Measurements from ENCODE around the gene RNF20.
"Not testable (repeated sequence)": the region's sequence is repeated elsewhere in the genome, so short reads cannot be mapped to it uniquely, and the experiment has no call there.

The RNF20 gene

DNA sequence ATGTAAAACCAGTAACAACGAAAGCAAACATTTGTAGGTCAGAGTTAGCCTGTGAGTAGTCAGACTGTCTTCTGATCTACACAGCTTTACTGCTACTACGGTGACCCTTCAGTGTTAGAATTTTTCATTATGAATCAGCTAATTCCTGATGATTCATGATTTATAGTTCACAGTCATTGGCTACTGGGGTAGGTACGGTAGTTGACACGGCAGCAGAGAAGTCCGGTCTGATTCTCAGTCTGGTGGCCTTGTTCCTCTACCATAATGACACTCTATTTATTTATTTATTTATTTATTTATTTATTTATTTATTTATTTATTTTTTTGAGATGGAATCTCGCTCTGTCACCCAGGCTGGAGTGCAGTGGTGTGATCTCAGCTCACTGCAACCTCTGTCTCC, 56.4 kb downstream of the RNF20 start:
- not testable (repeated sequence) for H3K27ac ChIP-seq (ENCODE audit: low read depth, low read length); H3K79me2 ChIP-seq (ENCODE audit: control insufficient read depth, insufficient read depth, low read length, unreplicated experiment); H3K36me3 ChIP-seq (ENCODE audit: insufficient read depth, low read length); H3K4me3 ChIP-seq (ENCODE audit: low read depth, low read length); H3K4me1 ChIP-seq (ENCODE audit: control insufficient read depth, insufficient read depth, low read length, unreplicated experiment); H2AFZ ChIP-seq (ENCODE audit: low read length, unreplicated experiment)
- peaks cover 37% of the 10 kb centered on the region for H3K27me3 ChIP-seq (ENCODE audit: insufficient read depth, low read length)

DNA sequence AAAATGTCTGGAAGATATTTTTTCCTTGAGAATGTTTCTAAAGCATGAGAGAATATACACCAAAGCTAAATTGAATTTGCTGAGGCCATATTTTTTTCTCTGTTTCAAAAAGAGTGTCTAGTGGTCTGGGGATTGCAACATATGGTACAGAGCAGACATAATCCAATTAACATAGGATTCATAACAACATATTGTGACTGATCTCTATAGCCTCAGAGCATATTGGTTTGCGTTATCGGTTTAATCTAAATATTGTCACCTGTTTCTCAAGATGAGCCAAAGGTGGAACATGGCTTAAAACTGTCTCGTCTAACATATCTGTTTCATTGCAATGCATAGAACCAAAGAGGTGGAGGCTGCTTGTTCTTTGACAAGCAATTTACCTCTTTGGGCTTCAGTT, 57.2 kb downstream of the RNF20 start:
- no peaks in the 10 kb centered on the region for H3K79me2 ChIP-seq (ENCODE audit: control insufficient read depth, insufficient read depth, low read length, unreplicated experiment)
- H3K4me3 ChIP-seq (ENCODE audit: low read depth, low read length) = no peak overlapping the region
- no peaks in the 10 kb centered on the region for H3K4me1 ChIP-seq (ENCODE audit: control insufficient read depth, insufficient read depth, low read length, unreplicated experiment)
- H3K36me3 ChIP-seq (ENCODE audit: insufficient read depth, low read length) = no peaks in the 10 kb centered on the region
- no peak overlapping the region for H3K27ac ChIP-seq (ENCODE audit: low read depth, low read length)
- no peak overlapping the region for H2AFZ ChIP-seq (ENCODE audit: low read length, unreplicated experiment)
- peaks cover 39% of the 10 kb centered on the region for H3K27me3 ChIP-seq (ENCODE audit: insufficient read depth, low read length)

DNA sequence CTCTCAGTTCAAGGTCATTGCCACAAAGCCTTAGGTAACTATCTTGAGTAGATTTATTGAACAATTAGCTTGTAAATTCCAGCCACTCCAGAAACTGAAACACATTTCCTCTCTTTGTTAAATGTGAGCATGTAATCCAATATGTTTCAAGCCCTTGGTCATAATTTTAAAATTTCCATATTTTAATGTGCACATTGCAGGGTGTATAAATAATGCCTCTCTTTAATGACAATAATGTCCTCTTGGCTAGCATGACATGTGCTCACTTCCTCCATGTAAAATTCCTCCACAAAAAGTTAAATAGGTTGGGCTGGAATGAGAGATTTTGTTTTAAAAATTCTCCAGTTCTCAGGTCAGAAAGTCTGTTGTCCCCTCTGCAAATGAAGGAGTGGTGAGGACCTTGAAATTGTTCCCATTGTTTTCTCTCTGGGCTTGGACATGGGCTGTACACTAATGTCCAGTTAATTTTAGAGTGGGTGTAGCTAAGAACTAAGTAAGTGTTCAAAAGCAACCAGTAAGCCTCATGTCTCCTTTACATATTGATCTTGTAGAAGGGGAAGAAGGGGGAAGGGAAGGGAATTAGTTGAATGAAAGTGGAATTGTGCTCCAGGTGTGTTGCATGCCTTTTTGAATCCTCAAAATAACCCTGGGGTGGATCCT, 58.3 kb downstream of the RNF20 start:
- Histone ChIP-seq H3K27ac (ENCODE audit: low read depth, low read length) (no peak overlapping the region), H3K79me2 (ENCODE audit: control insufficient read depth, insufficient read depth, low read length, unreplicated experiment) (no peaks in the 10 kb centered on the region), H3K36me3 (ENCODE audit: insufficient read depth, low read length) (no peaks in the 10 kb centered on the region), H3K4me3 (ENCODE audit: low read depth, low read length) (no peak overlapping the region), H3K27me3 (ENCODE audit: insufficient read depth, low read length) (peaks cover 49% of the 10 kb centered on the region), H3K4me1 (ENCODE audit: control insufficient read depth, insufficient read depth, low read length, unreplicated experiment) (no peaks in the 10 kb centered on the region), H2AFZ (ENCODE audit: low read length, unreplicated experiment) (no peak overlapping the region)

DNA sequence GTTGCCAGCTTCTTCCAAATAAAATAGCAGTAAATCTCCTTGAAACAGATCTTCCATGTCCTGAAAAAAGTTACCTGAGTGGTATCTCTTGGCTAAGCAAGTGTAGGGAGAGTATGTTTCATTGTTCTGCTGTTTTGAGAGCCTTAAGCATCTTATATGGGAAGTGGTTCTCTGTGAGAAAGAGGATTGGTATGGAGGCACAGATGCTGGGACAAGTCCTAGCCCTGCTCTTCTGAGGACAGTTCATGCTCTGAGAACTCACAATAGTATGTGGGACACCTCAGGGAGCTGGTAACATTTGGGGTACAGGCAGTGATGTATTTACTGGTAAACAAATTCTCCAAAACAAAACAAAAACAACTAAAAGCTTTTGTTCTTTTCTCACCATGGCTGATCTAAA, 59.1 kb downstream of the RNF20 start:
- Histone ChIP-seq H3K79me2 (ENCODE audit: control insufficient read depth, insufficient read depth, low read length, unreplicated experiment) (no peaks in the 10 kb centered on the region), H3K4me1 (ENCODE audit: control insufficient read depth, insufficient read depth, low read length, unreplicated experiment) (no peaks in the 10 kb centered on the region), H3K27ac (ENCODE audit: low read depth, low read length) (no peak overlapping the region), H2AFZ (ENCODE audit: low read length, unreplicated experiment) (no peak overlapping the region), H3K4me3 (ENCODE audit: low read depth, low read length) (no peak overlapping the region), H3K27me3 (ENCODE audit: insufficient read depth, low read length) (peaks cover 55% of the 10 kb centered on the region), H3K36me3 (ENCODE audit: insufficient read depth, low read length) (no peaks in the 10 kb centered on the region)

DNA sequence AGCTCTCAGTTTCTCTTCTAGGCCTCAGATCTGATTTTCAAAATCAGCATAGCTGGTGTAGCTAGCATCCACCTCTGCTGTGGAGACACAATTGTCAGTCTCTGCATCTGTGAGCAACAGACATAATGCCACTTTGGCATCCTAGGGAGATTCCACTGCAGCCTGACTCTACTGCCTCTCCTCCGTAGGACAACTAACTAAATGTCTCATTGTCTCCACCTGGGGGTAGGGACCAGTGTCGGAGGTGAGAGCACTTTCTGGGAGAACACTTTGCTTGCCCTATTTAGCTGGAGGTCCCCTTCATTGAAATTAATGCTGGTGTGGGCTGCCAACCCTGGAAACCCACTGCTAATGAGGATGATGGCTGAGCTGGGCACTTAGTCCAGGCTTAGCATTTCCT, 59.7 kb downstream of the RNF20 start:
- Histone ChIP-seq H3K4me3 (ENCODE audit: low read depth, low read length) (no peak overlapping the region), H3K79me2 (ENCODE audit: control insufficient read depth, insufficient read depth, low read length, unreplicated experiment) (no peaks in the 10 kb centered on the region), H3K27me3 (ENCODE audit: insufficient read depth, low read length) (peaks cover 56% of the 10 kb centered on the region), H3K4me1 (ENCODE audit: control insufficient read depth, insufficient read depth, low read length, unreplicated experiment) (no peaks in the 10 kb centered on the region), H3K27ac (ENCODE audit: low read depth, low read length) (no peak overlapping the region), H2AFZ (ENCODE audit: low read length, unreplicated experiment) (no peak overlapping the region), H3K36me3 (ENCODE audit: insufficient read depth, low read length) (no peaks in the 10 kb centered on the region)

DNA sequence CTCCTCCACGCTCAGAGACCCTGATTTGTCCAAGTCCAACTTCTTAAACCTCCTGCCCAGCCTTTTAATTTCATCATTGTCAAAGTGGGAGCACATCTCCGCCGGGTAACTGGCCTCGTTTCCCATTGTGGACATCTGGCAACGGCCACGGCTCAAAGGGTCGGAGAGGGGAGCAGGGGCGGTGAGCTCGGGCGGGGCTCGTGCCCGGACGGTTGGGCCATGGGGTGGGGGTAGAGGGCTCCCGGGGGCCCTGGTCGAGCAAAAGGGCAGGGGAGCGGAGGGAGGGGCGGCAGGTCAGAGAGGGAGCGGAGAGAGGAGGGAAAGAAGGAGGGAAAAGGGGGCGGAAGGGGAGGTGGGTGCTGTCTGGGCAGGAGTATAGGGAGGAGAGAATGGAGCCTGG, 61.1 kb downstream of the RNF20 start, which contains the start of gene PPP3R2:
Gene PPP3R2 (minus strand): TSS at position 174 of the 400 bp plus-strand sequence. CDS start 48 bp downstream, at position 126.
- Histone ChIP-seq H3K79me2 (ENCODE audit: control insufficient read depth, insufficient read depth, low read length, unreplicated experiment) (no peaks in the 10 kb centered on the region), H3K27ac (ENCODE audit: low read depth, low read length) (no peak within 1 kb of the TSS), H3K4me3 (ENCODE audit: low read depth, low read length) (no peak within 1 kb of the TSS), H3K27me3 (ENCODE audit: insufficient read depth, low read length) (peaks cover 70% of the 10 kb centered on the region), H3K36me3 (ENCODE audit: insufficient read depth, low read length) (no peaks in the 10 kb centered on the region), H3K4me1 (ENCODE audit: control insufficient read depth, insufficient read depth, low read length, unreplicated experiment) (no peaks in the 10 kb centered on the region), H2AFZ (ENCODE audit: low read length, unreplicated experiment) (no peak within 1 kb of the TSS)

DNA sequence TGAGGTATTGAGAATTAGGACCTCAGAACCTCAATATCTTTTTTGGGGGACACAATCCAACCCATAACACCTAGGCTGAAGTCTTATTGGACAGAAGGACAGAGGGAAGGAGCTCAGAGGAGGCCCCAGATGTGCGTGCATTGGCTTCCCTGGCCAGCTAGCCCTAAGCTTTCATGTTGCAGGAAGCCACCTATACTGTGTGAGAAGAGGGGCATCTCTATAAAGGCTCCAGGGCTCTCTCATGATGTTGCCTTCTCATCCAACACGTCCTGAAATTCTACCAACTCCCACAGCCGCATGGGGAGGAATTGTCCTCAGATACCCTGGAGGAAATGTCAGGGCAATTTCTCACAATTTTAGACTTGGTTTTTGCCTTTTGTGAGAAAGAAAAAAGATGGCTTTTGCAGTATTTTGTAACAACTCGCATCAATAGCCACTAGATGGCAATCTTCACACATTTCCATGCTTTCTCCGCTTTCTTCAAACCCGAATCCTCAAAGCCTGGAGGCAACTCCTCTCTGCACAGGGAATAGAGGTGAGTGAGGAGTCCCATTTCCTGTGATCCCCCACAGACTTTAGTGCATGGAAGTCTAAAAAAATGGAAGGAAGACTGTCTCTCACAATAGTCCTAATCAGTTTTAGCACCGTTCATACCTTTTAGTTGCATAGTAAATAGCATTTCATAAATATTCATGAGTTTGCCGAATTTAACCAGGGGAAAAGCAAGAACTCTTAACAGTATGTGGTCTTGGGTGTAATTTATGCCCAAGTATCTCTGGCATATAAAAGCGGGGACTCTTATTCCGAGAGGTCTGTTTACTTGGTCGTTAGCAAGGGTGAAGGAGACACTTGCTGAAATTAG, 68.5 kb downstream of the RNF20 start:
- Histone ChIP-seq H3K4me1 (ENCODE audit: control insufficient read depth, insufficient read depth, low read length, unreplicated experiment) (no peaks in the 10 kb centered on the region), H3K4me3 (ENCODE audit: low read depth, low read length) (no peak overlapping the region), H3K27ac (ENCODE audit: low read depth, low read length) (no peak overlapping the region), H3K36me3 (ENCODE audit: insufficient read depth, low read length) (no peaks in the 10 kb centered on the region), H3K79me2 (ENCODE audit: control insufficient read depth, insufficient read depth, low read length, unreplicated experiment) (no peaks in the 10 kb centered on the region), H2AFZ (ENCODE audit: low read length, unreplicated experiment) (no peak overlapping the region), H3K27me3 (ENCODE audit: insufficient read depth, low read length) (peaks cover 84% of the 10 kb centered on the region)

DNA sequence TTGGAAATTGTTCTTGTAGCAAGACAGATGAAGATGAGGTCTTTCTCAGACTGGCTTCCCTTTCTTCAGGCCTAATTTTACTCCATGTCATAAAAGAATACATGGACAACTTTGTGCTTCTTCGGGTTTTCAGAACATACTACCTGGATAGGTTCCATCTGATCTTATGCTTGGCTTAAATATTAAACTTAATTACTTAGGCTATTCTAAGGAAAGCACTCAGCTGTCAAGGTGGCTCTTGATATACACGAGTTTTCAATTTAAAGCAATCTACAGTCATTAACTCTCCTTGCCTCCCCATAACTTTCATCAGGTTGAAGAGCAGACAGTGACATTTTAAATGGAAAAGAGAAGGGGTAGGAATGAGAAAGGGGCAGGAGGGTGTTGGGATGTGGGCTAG, 70.6 kb downstream of the RNF20 start:
- no peaks in the 10 kb centered on the region for H3K36me3 ChIP-seq (ENCODE audit: insufficient read depth, low read length)
- H2AFZ ChIP-seq (ENCODE audit: low read length, unreplicated experiment) = no peak overlapping the region
- H3K79me2 ChIP-seq (ENCODE audit: control insufficient read depth, insufficient read depth, low read length, unreplicated experiment) = no peaks in the 10 kb centered on the region
- no peak overlapping the region for H3K27ac ChIP-seq (ENCODE audit: low read depth, low read length)
- no peak overlapping the region for H3K4me3 ChIP-seq (ENCODE audit: low read depth, low read length)
- no peaks in the 10 kb centered on the region for H3K4me1 ChIP-seq (ENCODE audit: control insufficient read depth, insufficient read depth, low read length, unreplicated experiment)
- peaks cover 90% of the 10 kb centered on the region for H3K27me3 ChIP-seq (ENCODE audit: insufficient read depth, low read length)

DNA sequence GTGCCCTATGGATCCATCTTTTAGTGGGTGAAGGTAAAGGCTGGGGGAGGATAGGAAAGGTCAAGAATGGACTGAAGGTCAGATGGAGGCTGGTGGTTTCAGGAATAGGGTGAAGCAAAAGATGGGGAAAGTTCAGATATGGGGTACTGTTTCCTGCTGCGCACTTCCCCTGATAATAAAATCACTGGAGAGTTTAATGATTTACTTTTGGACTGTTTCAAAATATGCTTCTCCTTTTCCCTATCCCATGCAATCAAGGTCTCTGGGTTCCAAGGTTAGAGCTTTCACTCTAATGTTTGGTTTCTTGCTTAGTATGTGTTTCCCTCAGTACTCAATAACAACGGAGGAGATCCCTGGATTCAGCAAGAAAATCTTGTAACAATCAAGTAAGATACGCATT, 71.9 kb downstream of the RNF20 start:
- no peak overlapping the region for H2AFZ ChIP-seq (ENCODE audit: low read length, unreplicated experiment)
- peaks cover 81% of the 10 kb centered on the region for H3K27me3 ChIP-seq (ENCODE audit: insufficient read depth, low read length)
- H3K27ac ChIP-seq (ENCODE audit: low read depth, low read length) = no peak overlapping the region
- no peaks in the 10 kb centered on the region for H3K4me1 ChIP-seq (ENCODE audit: control insufficient read depth, insufficient read depth, low read length, unreplicated experiment)
- no peaks in the 10 kb centered on the region for H3K79me2 ChIP-seq (ENCODE audit: control insufficient read depth, insufficient read depth, low read length, unreplicated experiment)
- H3K36me3 ChIP-seq (ENCODE audit: insufficient read depth, low read length) = no peaks in the 10 kb centered on the region
- H3K4me3 ChIP-seq (ENCODE audit: low read depth, low read length) = no peak overlapping the region
